SU-DHL-6 (cell line): Measurements from ENCODE around the gene MARCO.

Source experiments
- H2AFZ ChIP-seq: fragments of 200-600 bp; sonication (generic); 2 replicates; pipeline ENCODE4 v1.6.1; 2014; ENCODE audit warnings: low read depth, mild to moderate bottlenecking, moderate library complexity, mixed read lengths, antibody characterized with exemption, low read length; ENCODE audit not compliant: severe bottlenecking
- H3F3A ChIP-seq: fragments of 200-600 bp; shearing (Covaris generic); 2 replicates; pipeline ENCODE4 v1.6.0; 2016; ENCODE audit warnings: antibody characterized with exemption, mild to moderate bottlenecking; ENCODE audit not compliant: insufficient read depth
- H3K27ac ChIP-seq: fragments of 200-600 bp; sonication (generic); 2 replicates; pipeline ENCODE4 v1.5.1; 2016; ENCODE audit warnings: low read depth, mild to moderate bottlenecking, low read length, moderate library complexity, mixed read lengths
- H3K27me3 ChIP-seq: fragments of 200-600 bp; sonication (generic), shearing (Covaris generic); 2 replicates; pipeline ENCODE4 v1.6.0; 2014; ENCODE audit warnings: mild to moderate bottlenecking, low read length
- H3K36me3 ChIP-seq: fragments of 200-600 bp; sonication (generic); 2 replicates; pipeline ENCODE4 v1.6.1; 2014; ENCODE audit warnings: mild to moderate bottlenecking, low read length, mixed read lengths
- H3K4me2 ChIP-seq: fragments of 300-600, 200-600 bp; shearing (Covaris generic), sonication (generic); 2 replicates; pipeline ENCODE4 v1.6.0; 2014; ENCODE audit warnings: low read length, low read depth, mild to moderate bottlenecking; ENCODE audit not compliant: poor library complexity, severe bottlenecking
- H3K4me3 ChIP-seq: fragments of 200-600 bp; sonication (generic); 2 replicates; pipeline ENCODE4 v1.5.1; 2014; ENCODE audit warnings: antibody characterized with exemption, low read length, mild to moderate bottlenecking, mixed read lengths; ENCODE audit not compliant: insufficient read depth, poor library complexity, severe bottlenecking
- H3K79me2 ChIP-seq: fragments of 200-600 bp; sonication (generic); 2 replicates; pipeline ENCODE4 v1.6.1; 2014; ENCODE audit warnings: mild to moderate bottlenecking, low read length, moderate library complexity; ENCODE audit not compliant: insufficient read depth
- H3K9ac ChIP-seq: fragments of 200-600 bp; sonication (generic); 2 replicates; pipeline ENCODE4 v1.7.0; 2014; ENCODE audit warnings: mild to moderate bottlenecking, low read length
- H3K9me2 ChIP-seq: fragments of 200-600 bp; sonication (generic); replicated peaks from 2 replicates; pipeline ENCODE4 v1.6.1; 2014; ENCODE audit warnings: low read length; ENCODE audit not compliant: insufficient read depth
- H3K9me3 ChIP-seq: fragments of 200-600 bp; sonication (generic); 2 replicates; pipeline ENCODE4 v1.6.1; 2014; ENCODE audit warnings: low read length, mixed read lengths; ENCODE audit not compliant: insufficient read depth
- H4K20me1 ChIP-seq: fragments of 200-600 bp; sonication (generic); 2 replicates; pipeline ENCODE4 v1.6.1; 2014; ENCODE audit warnings: low read depth, mild to moderate bottlenecking, antibody characterized with exemption, low read length, moderate library complexity, mixed read lengths
- EZH2phosphoT487 ChIP-seq: fragments of 200-600 bp; sonication (generic), shearing (Covaris generic); conservative IDR thresholded peaks from 2 replicates; pipeline ENCODE4 v1.6.1; 2018; ENCODE audit warnings: mild to moderate bottlenecking, antibody characterized with exemption, low read length, moderate library complexity, mixed read lengths
- TF ChIP-seq, protein P1 (sequence below): fragments of 200-600 bp; sonication (generic); IDR thresholded peaks from one replicate; pipeline ENCODE4 v1.5.1; 2017; ENCODE audit warnings: antibody characterized with exemption, mild to moderate bottlenecking, low read length, moderate library complexity; ENCODE audit not compliant: insufficient read depth, poor library complexity, severe bottlenecking

The MARCO gene, protein sequence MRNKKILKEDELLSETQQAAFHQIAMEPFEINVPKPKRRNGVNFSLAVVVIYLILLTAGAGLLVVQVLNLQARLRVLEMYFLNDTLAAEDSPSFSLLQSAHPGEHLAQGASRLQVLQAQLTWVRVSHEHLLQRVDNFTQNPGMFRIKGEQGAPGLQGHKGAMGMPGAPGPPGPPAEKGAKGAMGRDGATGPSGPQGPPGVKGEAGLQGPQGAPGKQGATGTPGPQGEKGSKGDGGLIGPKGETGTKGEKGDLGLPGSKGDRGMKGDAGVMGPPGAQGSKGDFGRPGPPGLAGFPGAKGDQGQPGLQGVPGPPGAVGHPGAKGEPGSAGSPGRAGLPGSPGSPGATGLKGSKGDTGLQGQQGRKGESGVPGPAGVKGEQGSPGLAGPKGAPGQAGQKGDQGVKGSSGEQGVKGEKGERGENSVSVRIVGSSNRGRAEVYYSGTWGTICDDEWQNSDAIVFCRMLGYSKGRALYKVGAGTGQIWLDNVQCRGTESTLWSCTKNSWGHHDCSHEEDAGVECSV

GRCh38 chr2:118942031-118942430 lies at the start of gene MARCO:
TSS of gene MARCO (plus strand) at chr2:118942194. CDS start at chr2:118942301, 107 bp downstream.
- no peak within 1 kb of the TSS for H2AFZ ChIP-seq
- no peaks in the 10 kb centered on the region for H3K9me2 ChIP-seq
- no peak within 1 kb of the TSS for H3K4me2 ChIP-seq

DNA sequence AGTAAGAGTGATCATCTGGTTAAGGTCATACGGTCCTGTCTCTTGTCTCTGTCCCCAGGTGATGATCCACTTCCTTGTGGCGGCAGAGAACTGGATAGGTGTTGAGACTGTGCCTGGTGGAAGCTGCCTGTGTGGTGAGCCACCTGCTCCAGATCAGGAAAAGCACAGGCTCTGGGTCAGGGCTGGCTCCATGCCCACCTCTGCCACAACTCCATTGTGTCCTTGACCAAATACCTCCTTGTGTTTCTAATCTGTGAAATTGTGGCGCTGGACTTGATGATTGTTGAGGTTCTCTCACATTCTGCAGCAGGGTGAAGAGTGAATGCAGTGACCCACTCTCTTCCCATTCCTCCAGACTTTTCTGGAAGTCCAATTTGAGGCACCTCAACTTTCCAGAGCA lies 48.9 kb upstream of the MARCO start:
- H3K79me2 ChIP-seq = no peaks in the 10 kb centered on the region
- H3K4me2 ChIP-seq = no peak overlapping the region
- H3K9ac ChIP-seq = no peak overlapping the region
- H4K20me1 ChIP-seq = no peaks in the 10 kb centered on the region
- H3K27me3 ChIP-seq = no peaks in the 10 kb centered on the region
- H3K9me2 ChIP-seq = no peaks in the 10 kb centered on the region
- TF ChIP-seq, protein P1, sequence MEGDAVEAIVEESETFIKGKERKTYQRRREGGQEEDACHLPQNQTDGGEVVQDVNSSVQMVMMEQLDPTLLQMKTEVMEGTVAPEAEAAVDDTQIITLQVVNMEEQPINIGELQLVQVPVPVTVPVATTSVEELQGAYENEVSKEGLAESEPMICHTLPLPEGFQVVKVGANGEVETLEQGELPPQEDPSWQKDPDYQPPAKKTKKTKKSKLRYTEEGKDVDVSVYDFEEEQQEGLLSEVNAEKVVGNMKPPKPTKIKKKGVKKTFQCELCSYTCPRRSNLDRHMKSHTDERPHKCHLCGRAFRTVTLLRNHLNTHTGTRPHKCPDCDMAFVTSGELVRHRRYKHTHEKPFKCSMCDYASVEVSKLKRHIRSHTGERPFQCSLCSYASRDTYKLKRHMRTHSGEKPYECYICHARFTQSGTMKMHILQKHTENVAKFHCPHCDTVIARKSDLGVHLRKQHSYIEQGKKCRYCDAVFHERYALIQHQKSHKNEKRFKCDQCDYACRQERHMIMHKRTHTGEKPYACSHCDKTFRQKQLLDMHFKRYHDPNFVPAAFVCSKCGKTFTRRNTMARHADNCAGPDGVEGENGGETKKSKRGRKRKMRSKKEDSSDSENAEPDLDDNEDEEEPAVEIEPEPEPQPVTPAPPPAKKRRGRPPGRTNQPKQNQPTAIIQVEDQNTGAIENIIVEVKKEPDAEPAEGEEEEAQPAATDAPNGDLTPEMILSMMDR = no peak
- TF ChIP-seq EZH2phosphoT487 = no peak
- no peak overlapping the region for H3K27ac ChIP-seq
- no peaks in the 10 kb centered on the region for H3K9me3 ChIP-seq
- no peak overlapping the region for H3K4me3 ChIP-seq
- H3K36me3 ChIP-seq = no peaks in the 10 kb centered on the region
- no peak overlapping the region for H2AFZ ChIP-seq
- no peaks in the 10 kb centered on the region for H3F3A ChIP-seq

More at GRCh38 chr2:118942031-118942430, at the start of gene MARCO:
- H3K9me3 ChIP-seq = no peaks in the 10 kb centered on the region
- no peaks in the 10 kb centered on the region for H4K20me1 ChIP-seq
- no peak within 1 kb of the TSS for H3K9ac ChIP-seq
- H3K4me3 ChIP-seq = no peak within 1 kb of the TSS
- no peaks in the 10 kb centered on the region for H3K36me3 ChIP-seq
- no peak within 1 kb of the TSS for H3K27ac ChIP-seq
- H3F3A ChIP-seq = no peaks in the 10 kb centered on the region
- TF ChIP-seq, protein P1 = no peak
- TF ChIP-seq EZH2phosphoT487 = no peak
- no peaks in the 10 kb centered on the region for H3K27me3 ChIP-seq
- H3K79me2 ChIP-seq = no peaks in the 10 kb centered on the region

DNA sequence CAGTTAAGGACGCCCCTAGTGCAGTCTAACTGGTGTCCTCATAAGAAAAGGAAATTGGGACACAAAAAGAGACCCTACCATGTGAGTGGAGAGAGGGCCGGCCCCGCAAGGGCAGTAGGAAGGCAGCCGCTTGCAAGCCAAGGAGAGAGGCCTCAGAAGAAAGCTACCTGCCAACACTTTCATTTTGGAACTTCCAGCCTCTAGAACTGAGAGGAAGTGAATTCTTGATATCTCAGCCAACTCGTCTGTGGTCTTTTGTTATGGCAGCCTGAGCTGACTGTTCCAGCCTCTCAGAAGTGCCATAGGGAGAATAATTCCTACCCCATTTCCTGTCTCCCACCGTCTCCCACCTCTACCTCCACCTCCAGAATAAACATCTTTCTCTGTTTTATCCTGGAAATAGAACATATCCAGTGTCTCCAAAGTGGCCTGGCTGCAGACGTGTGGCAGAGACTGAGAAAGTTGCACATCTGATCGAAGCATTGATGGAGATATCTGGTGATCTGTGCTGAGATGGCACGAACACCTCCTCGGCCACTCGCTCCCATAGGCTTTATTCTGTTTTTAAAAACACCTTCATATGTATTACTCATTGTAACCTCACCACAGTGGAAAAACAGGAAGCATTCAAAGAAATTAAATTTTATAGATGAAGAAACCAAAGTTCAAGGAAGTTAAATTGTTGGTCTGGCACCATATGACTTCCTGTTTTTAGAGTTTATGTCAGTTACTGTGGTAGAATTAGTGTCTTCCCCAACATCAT lies 39.5 kb upstream of the MARCO start:
- TF ChIP-seq, protein P1 = no peak
- TF ChIP-seq EZH2phosphoT487 = no peak
- Histone ChIP-seq H3K4me3 (no peak overlapping the region), H3K36me3 (no peaks in the 10 kb centered on the region)

More for the DNA sequence above, 39.5 kb upstream of the MARCO start:
- Histone ChIP-seq H3K79me2 (no peaks in the 10 kb centered on the region), H3K9me2 (no peaks in the 10 kb centered on the region), H3K4me2 (no peak overlapping the region), H3K9ac (no peak overlapping the region), H3F3A (no peaks in the 10 kb centered on the region), H2AFZ (no peak overlapping the region), H3K27ac (no peak overlapping the region), H3K9me3 (no peaks in the 10 kb centered on the region), H3K27me3 (no peaks in the 10 kb centered on the region), H4K20me1 (no peaks in the 10 kb centered on the region)
